H4 (cell line): ENCODE data around the gene CDH12. TPM values are rescaled to one million over a fixed set of nuclear protein-coding genes. Genes with fewer than 3 reads are reported as not detected.
"Not testable (repeated sequence)": the region's sequence is repeated elsewhere in the genome, so short reads cannot be mapped to it uniquely, and the experiment has no call there.

Experiments used
- DNase-seq: peaks from one replicate; pipeline ENCODE4 v3.0.0-alpha.2; 2015; ENCODE audit warnings: low spot score
- total RNA-seq: library from RNA; depleted of rRNA; stranded (reverse); fragments of >200 nt; shearing (Covaris generic); gene quantifications from 2 replicates; pipeline ENCODE4 v1.2.3, GENCODE V29; 2014

Gene CDH12
- total RNA-seq, 1 experiment from 2014 or later: 49.2 TPM

DNA sequence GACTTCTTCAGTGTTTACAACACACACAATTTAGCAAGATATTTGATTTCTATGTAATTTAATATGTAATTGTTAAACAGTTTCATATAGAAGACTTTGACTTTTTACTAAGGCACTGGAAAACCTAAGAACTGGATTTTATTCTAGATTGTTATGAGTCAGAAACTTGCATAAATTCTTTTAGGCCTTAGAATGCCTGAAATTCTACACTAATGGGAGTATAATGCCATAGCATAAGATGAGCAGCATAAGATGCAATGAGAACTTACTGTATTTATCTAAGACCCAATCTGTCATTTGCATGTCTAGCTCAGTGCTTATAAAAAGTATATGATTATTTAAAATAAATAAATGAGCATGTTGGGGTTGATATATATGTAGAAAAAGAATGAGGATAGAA is 285.2 kb downstream of the CDH12 start:
- DNase-seq: no peak

DNA sequence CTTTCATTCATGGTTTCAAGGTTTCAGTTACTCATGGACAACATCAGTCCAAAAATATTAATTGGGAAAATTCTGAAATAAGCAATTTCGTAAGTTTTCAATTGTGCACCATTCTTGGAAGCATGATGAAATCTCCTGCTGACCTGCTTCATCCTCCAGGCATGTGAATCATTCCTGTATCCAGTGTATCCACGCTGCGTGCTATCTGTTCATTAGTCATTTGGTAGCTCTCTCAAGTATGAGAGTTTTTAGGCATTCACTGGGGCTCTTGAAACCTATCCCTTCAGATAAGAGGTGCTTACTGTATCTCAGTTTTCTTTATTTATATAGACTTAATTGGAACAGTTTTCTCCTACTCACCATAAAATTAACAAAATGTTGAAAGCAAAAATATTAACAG is 293.0 kb downstream of the CDH12 start:
- DNase-seq: peak; percentile 89

DNA sequence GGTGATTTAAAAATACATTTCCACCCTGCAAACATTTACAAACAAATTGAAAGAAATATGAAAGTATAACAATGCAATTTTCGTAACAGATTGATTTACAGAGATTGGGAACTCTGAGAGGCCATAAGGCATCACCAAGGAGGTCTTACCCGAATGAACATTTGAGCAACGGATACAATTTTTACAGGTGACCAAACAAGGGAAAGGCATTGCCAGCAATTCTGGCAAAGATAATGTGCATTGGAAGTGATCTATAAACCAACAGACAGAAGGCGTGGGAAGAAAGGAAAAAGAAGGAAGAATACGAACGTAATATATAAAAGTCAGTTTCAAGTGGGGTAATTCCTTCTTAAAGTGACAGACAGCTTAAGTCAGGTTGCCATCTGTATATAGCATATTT is 295.9 kb downstream of the CDH12 start:
- DNase-seq: no peak

DNA sequence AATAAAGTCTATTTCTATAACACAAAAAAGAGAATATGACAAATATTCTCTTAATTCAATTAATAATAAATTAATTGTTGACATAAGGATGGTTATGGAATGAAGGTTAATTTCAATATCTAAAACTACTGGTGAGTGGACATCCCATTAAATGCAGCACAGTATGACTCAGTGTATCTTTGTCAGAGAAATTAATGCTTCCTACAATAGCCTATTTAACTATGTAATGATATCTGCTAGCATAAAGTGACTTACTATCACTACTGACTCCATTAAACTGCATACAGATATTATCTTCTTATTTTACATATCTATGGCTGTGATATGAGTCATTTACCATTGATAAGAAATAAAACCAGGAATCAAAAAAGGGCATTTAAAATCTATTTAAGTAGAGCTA is 298.7 kb downstream of the CDH12 start:
- DNase-seq: no peak

DNA sequence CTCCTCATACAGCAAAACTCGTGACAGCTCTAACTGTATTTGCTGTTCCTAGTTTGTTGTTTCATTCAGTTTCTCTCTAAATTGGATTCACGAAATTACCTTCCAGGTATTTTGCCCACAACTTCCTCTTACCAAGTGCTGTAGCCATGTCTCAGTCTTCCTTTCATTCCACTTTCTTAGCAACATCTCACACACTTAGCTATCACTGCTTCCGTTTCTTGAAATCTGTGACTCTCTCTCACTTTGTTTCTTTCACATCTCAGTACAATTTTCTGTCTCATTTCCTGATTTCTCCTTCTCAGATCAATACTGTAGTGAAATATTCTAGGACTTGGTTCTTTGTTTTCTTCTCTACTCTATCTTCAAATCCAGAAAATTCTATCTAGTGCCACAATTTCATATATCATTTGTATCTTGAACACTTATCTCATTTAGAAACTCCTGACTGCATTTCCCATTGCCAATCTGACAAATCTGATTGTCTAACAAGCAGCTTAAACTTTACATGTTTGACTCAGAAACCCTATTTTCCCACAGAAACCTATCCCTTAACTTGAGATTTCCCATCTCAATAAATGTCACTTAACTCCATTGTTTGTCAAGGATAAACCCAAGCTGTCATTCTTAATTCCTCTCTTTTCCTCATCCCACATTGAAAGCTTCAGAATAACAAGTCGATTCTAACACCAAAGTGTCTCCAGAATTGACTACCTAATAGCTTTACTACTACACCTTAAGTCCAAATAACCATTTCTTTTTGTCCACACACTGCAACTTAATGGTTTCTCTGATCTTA is 303.1 kb downstream of the CDH12 start:
- DNase-seq: no peak

DNA sequence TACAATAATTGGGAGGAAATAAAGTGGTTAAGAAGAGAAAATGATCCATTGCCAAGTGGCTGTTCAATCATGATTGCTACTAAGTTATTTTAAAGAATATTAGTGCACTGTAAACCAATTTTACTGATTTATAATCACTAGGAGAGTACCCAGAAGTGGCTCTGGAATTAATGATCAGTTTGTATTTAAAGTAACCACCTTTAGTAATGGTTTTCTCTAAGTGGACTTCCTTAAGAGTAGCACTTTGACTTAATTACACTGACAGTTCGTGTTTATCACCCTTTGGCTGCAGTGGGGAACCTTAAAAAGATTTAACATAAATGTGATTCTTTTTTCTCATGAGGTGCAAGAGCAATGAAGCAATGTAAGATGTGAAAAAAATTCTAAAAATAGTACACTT is 310.8 kb downstream of the CDH12 start:
- DNase-seq: no peak

DNA sequence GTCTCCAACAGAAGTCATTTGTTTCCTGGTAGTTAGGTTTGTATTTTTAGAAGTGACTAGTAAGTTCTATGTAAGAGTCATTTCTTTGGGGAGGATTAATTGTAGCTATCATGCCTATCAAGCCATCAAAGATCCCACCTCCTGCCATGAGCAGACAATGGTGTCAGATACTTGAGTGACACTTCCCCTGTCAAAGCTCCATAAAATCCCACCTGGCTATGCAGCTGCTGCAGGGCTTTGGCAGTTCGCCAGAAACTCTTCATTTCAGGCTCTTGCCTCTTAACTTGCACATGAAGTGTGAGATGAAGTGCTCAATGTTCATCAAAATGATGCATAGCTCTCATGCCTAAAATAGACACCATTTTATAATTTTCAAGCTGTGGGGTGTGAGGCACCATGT is 312.1 kb downstream of the CDH12 start:
- DNase-seq: no peak

DNA sequence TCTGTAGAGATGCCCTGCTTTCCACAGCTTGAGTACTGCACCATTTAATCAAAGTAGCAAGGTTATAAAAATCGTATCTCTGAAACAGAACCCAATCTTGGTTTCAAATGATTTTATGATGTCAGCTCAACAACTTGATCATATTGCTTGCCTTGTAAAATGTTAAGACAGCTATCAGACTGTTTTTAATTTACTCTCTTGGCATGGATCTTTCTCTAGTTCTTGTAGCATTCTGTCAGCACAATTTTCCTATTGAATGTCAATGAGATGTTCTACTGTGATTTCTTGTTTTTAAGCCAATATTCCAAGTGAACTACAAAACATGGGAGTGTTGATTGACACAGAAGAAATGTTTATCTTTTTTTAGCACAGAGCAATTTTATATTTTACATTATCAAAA is 313.4 kb downstream of the CDH12 start:
- DNase-seq: no peak

DNA sequence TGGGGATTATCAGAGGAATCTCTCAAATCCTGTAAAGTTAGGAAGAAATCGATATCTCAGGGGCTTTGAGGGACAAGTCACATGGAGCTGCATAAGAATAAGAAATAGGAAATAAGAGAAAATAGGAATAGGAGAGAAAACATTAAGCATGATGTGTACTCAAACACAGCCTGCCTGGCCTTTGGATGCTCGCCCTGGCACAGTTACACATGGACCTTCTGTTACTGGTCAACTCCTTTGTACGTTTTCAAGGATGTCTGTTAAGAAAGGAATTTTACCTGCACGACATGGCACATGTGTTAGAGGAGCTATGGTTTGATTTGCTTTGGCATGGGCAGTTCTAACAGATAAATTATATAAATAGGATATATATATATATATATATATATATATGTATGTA is 321.2 kb downstream of the CDH12 start:
- DNase-seq: no peak

DNA sequence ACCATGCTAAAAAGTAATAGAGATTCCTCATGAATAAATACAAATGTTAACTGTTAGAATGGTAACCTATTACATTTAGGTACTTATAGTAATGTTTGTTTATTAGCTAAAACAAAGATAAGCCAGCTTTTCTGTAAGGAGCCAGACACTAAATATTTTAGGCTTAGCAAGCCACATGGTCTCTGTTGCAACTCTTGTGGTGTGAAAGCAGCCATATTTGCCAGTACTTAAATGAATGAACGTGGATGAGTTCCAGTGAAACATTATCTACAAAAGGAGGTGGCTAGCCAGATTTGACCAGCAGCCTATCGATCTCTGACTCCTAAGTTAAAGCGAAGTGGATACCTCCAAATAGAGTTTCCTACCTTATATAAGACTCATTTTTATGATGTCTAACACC is 331.6 kb downstream of the CDH12 start:
- DNase-seq: peak; percentile 53

DNA sequence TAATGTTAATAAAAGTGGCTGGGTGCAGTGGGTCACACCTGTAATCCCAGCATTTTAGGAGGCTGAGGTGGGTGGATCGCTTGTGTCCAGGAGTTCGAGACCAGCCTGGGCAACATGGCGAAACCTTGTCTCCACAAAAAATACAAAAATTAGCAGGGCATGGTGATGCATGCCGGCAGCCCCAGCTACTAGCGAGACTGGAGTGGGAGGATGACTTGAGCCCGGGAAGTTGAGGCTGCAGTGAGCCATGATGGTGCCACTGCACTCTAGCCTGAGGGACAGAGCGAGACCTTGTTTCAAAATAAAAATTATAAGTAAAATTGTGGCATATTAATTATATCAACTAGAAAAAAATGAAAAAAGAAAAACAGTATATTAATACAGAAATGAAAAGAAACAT is 336.6 kb downstream of the CDH12 start:
- DNase-seq: not testable (repeated sequence)

DNA sequence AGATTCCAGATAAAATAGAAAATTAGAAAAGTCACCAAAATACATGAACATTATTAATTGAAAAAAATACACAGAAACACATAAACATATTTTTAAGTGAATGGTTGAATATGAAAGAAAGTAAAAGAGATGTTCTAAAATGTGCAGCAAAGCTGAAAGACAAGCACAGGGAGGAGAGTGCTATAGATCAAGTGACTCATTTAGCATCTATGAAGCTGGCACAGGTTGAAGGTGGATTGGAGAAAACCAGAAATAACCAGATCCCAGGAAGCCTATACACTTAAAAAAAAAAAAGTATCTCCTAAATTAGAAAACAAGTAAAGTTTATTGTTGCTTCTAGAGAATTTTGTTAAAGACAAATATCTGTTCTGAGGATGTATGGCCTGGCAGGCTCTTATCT is 338.9 kb downstream of the CDH12 start:
- DNase-seq: no peak

DNA sequence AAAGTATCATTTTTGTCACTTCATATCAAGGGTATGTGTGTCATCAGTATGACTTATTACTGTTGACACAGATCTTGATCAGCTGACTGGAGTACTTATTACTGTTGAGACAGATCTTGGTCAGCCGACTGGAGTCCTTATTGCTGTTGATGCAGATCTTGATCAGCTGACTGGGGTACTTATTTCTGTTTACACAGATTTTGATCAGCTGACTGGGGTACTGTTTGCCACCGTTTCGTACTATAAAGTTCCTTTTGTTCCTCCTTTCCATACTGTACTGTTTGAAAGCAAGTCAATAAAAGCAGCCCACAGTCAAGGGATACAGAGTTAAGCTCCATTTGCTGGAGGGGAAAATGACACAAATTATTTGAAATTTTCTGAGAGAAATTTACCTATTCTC is 347.3 kb downstream of the CDH12 start:
- DNase-seq: no peak

DNA sequence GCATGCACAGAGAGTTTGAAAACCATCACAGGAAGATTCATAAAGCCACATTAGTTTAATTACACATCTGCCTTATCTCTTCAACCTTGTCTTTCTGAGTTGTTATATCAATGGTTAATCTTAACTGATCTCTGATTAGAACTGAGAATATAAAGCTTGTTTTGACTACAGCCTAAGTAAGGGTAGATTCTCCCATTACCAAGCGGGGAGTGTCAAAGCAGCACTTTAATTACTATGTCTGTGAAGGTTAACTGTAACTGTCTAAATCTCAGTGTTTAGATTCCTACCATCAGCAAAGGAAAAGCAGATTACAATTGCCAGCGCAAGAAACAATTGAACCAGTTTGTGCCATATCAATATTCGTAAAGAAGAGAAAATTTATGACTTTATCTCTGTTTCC is 348.7 kb downstream of the CDH12 start:
- DNase-seq: no peak

DNA sequence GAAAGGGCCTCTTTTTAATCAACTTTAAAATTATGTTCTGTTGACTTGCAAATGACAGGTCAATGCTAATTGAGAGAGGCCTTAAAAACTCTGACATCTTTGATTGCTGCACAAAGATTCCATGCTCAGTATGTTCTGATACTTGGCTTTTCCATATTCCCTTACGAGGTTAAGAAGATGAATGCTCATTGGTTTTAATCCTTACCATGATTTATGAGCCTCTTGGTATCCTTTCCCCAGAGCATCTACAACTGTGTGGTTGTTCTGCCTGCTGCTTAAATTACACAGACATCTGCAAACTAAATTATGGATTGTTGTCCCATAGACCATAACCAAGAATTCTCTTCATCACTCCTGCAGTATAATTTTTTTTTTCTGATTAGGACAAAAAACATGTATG is 352.6 kb downstream of the CDH12 start:
- no peak for DNase-seq

DNA sequence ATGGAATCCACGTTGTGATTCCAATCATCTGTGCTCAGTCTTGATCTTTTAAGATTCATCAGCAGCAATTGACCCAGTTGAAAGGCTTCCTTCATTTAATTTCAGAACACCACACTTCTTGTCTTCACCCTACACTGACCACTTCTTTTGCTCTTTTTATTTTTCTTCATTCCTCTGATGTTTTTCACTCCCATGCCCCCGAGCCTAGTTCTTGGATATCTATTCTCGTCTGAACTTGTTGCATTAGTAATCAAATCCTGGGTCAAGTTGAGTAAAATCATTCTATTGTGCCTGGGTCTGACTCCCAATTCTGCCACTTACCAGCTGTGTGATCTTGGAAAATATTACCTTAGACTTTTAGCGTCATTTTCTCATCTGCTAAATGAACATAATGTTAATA is 356.5 kb downstream of the CDH12 start:
- DNase-seq: no peak

DNA sequence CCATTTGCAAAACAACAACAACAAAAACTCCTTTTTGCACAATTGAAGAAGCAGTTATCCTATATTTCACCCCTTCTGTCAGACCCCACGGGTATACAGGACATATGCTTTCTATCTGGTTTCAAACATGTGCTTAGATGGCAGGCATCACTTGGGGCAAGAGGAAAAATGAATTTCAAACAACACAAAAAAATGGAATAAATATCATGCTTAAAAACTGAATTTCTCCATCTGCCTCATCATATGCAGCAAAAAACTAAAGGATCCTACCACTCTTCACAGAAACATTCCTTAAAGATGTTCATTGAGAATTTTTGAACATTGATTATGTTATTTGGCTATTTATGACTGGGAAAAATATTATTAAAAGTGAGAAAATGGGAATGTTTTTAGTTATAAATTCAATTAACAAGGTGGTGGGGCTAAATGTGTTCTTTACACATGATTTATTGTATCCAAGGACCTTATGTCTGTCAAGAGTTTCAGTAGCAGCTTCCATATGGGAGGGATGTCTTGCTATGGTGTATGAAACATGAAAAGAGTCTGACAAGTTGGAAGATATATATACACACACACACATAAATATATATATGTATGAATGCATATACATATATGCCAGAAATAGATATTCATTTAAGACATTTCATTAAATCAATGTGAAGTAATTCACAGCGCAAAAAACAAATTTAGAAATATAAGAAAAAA is 358.0 kb downstream of the CDH12 start:
- DNase-seq: no peak

DNA sequence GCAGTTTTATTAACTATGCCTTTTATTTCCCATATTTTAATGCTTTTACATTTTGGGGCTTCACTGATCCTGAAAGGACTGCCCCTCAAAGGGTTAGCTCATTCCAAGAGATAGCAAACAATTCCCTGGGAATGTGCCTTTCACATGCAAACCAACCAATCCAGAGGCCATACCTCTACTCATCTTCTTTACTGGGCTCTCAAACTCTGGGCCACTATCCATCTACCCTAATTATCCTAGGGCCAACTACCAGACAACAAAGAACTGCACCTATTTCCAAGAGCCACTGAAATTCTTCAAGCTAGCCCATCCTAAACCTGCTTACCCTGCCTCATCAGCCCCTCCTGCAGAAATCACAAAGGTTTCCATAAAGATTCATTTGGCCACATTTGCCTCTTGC is 364.7 kb downstream of the CDH12 start:
- DNase-seq: no peak

DNA sequence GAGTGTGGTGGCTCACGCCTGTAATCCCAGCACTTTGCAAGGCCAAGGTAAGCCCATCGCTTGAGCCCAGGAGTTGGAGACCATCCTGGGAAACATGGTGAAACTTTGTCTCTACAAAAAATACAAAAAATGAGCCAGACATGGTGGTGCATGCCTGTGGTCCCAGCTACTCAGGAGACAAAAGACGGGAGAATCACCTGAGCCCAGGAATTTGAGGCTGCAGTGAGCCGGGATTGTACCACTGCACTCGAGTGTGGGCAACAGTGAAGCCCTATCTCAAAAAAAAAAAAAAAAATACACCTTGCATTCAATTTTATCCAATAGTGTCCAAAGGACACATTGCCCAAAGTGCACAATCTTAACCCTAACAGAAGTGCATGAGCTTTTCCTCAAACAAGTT is 372.8 kb downstream of the CDH12 start:
- DNase-seq: no peak

DNA sequence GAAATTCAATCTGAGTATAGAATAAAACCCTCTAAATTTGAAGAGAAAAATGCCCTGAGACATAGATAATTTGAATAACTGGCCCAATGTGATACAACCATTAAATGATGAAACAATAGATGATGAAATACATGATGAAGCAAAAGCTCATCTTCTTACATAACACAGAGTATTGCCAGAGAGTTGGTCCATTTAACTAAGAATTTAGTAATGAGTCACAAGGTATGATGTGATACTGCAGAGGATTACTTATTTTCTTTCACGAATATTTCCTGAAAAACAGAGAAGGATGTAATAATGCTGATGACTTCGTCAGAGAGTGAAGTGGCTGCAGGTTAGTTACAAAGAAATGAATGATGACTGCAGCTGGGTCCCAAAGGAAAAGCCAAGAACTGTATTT is 379.3 kb downstream of the CDH12 start:
- DNase-seq: no peak

DNA sequence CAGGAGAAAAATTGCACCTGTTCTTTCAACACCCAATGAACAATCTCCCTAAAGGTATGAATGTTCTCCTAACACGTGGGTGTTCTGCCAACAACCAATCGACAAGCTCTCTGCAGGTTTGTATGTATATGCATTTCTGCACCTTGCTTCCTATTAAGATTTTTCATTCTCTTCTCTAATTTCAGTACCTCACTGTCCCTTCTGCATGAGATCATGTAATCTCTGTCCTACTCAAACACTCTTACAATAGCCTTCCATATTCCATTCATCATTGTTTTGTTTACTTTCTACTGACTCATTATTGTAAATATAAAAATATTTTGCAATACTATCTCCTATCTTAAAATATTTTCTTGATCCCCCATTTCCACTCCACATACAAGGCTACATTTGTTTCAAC is 382.0 kb downstream of the CDH12 start:
- DNase-seq: no peak

DNA sequence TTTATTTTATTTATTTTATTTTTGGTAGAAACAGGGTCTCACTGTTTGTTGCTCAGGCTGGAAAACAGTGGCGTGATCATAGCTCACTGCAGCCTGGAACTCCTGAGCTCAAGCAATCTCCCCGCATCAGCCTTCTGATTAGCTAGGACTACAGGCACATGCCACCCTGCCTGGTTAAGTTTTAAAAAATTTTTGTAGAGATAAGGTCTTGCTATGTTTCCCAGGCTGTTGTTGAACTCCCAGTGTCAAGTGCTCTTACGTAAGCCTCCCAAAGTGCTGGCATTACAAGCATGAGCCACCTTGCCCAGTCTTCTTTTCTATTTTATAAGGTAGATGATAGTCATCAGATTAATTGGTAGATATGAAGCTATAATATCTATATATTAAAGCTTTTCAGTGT is 382.7 kb downstream of the CDH12 start:
- DNase-seq: no peak

DNA sequence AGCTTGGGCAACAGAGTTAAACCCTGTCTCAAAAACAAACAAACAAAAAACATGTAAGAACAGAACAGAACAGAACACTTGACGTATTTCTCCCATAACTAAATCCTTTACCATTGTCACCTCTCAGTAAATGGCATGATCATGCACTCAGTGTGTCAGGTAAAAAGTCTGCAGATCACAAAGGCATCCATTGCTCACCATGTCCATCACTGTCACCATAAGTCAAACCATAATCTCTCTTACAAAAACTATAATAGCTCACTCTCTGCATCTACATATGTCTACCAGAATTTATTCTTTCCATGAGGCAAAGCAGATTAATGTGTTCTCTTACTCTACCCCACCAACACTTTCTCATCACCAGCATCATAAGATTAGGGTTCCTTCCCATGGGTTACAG is 387.5 kb downstream of the CDH12 start:
- DNase-seq: no peak

DNA sequence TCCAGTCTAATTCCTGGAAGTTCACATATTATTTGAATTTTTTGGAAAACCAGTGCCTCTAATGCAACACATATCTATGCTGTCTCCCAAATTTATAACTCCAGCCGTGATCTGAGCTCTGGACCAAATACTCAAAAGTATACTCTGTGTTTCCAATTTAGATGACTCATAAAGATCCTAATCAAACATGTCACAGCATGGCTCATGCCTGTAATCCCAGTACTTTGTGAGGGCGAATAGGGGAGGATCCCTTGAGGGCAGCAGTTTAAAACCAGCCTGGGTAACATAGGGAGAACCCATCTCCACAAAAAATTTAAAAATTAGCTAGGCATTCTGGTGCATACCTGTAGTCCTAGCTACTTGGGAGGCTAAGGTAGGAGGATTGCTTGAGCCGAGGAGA is 388.0 kb downstream of the CDH12 start:
- DNase-seq: no peak
